H4 (cell line): Measurements from ENCODE around the gene PNMA8B. TPM values are rescaled to one million over a fixed set of nuclear protein-coding genes. Genes with fewer than 3 reads are reported as not detected.
"Not testable (repeated sequence)": the region's sequence is repeated elsewhere in the genome, so short reads cannot be mapped to it uniquely, and the experiment has no call there.

Experiments
- DNase-seq: peaks from one replicate; pipeline ENCODE4 v3.0.0-alpha.2; 2015; ENCODE audit warnings: low spot score
- total RNA-seq: library from RNA; depleted of rRNA; stranded (reverse); fragments of >200 nt; shearing (Covaris generic); gene quantifications from 2 replicates; pipeline ENCODE4 v1.2.3, GENCODE V29; 2014

PNMA8B gene
- total RNA-seq, 1 experiment from 2014 or later: not detected

- peak; percentile 71 for DNase-seq
Measured at GRCh38 chr19:46513461-46514236, 18.0 kb upstream of the PNMA8B start.

GRCh38 chr19:46511237-46511636, 15.6 kb upstream of the PNMA8B start:
- DNase-seq: no peak

- no peak for DNase-seq
Measured at GRCh38 chr19:46508206-46508605, 12.5 kb upstream of the PNMA8B start.

- no peak for DNase-seq
Measured at GRCh38 chr19:46503848-46504453, 8.3 kb upstream of the PNMA8B start.

- no peak for DNase-seq
Measured at GRCh38 chr19:46502891-46503290, 7.2 kb upstream of the PNMA8B start.

- no peak for DNase-seq
Measured at GRCh38 chr19:46499692-46500091, 4.0 kb upstream of the PNMA8B start.

GRCh38 chr19:46497773-46498172, 2.1 kb upstream of the PNMA8B start:
- no peak for DNase-seq

GRCh38 chr19:46496886-46497285, 1.2 kb upstream of the PNMA8B start:
- DNase-seq: not testable (repeated sequence)

GRCh38 chr19:46496304-46496703, 637 bp upstream of the PNMA8B start:
- DNase-seq: no peak

GRCh38 chr19:46494941-46495785, 504 bp downstream of the PNMA8B start:
- no peak for DNase-seq

- no peak for DNase-seq
Measured at GRCh38 chr19:46494146-46494940, 1.3 kb downstream of the PNMA8B start.

GRCh38 chr19:46493236-46494145, 2.2 kb downstream of the PNMA8B start:
- no peak for DNase-seq

- no peak for DNase-seq
Measured at GRCh38 chr19:46492841-46493235, 2.8 kb downstream of the PNMA8B start.

- no peak for DNase-seq
Measured at GRCh38 chr19:46491975-46492682, 3.5 kb downstream of the PNMA8B start.

GRCh38 chr19:46490774-46491173, 4.9 kb downstream of the PNMA8B start:
- no peak for DNase-seq

GRCh38 chr19:46489445-46490272, 6.0 kb downstream of the PNMA8B start:
- DNase-seq: no peak

GRCh38 chr19:46488551-46488950, 7.1 kb downstream of the PNMA8B start:
- DNase-seq: no peak

- DNase-seq: peak; percentile 60
Measured at GRCh38 chr19:46487802-46488445, 7.7 kb downstream of the PNMA8B start.
